ENCODE data around the gene VWA8.
"Not testable (repeated sequence)": the region's sequence is repeated elsewhere in the genome, so short reads cannot be mapped to it uniquely, and the experiment has no call there.

Gene VWA8

DNA sequence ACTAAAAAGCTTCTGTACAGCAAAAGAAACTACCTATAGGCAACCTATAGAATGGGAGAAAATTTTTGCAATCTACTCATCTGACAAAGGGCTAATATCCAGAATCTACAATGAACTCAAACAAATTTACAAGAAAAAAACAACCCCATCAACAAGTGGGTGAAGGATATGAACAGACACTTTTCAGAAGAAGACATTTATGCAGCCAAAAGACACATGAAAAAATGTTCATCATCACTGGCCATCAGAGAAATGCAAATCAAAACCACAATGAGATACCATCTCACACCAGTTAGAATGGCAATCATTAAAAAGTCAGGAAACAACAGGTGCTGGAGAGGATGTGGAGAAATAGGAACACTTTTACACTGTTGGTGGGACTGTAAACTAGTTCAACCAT lies 324.3 kb downstream of the VWA8 start:
- H3K36me3 ChIP-seq (ENCODE audit: control insufficient read depth in 4 of 4, insufficient read depth in 4 of 4, low read length in 3 of 4); H3K27me3 ChIP-seq (replicated peaks in 2 of 5; ENCODE audit: control insufficient read depth in 4 of 5, insufficient read depth in 5 of 5, low read length in 4 of 5); H3K27ac ChIP-seq (ENCODE audit: insufficient read depth in 1 of 2, low read depth in 1 of 2, low read length in 2 of 2, poor library complexity in 1 of 2, severe bottlenecking in 2 of 2); CTCF ChIA-PET; H3K4me3 ChIP-seq (ENCODE audit: control insufficient read depth in 1 of 7, extremely low read depth in 1 of 7, insufficient read depth in 4 of 7, low read depth in 2 of 7, low read length in 6 of 7); DNase-seq; H3K9me3 ChIP-seq (ENCODE audit: control extremely low read depth in 1 of 5, control insufficient read depth in 4 of 5, insufficient read depth in 2 of 5, low read depth in 1 of 5, low read length in 4 of 5); POLR2A ChIA-PET; H3K4me1 ChIP-seq (ENCODE audit: control extremely low read depth in 1 of 4, control insufficient read depth in 4 of 4, insufficient read depth in 4 of 4, low read length in 3 of 4): not testable (repeated sequence)

DNA sequence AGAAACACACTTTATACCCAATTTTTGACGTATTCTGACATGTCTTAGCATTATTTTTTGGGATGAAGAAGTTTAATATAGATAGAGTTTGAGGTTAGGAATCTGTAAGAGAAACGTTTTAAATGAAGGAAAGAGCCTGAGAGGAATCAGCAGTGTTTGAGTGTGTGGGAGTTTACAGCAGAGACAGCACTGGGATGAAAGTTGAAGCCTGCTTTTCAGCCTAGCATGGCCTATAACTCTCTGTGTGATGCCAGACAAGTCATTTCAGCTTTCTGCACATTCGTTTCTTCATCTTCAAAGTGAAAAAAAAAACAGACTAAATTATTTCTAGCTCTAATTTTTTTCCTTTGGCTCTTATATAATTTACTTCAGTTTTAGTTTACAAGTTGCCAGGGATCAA lies 326.5 kb downstream of the VWA8 start:
- no peak overlapping the region for H3K4me3 ChIP-seq (ENCODE audit: control insufficient read depth in 1 of 7, extremely low read depth in 1 of 7, insufficient read depth in 4 of 7, low read depth in 2 of 7, low read length in 6 of 7)
- H3K4me1 ChIP-seq (ENCODE audit: control extremely low read depth in 1 of 4, control insufficient read depth in 4 of 4, insufficient read depth in 4 of 4, low read length in 3 of 4), result no peaks in the 10 kb centered on the region
- H3K27me3 ChIP-seq (replicated peaks in 2 of 5; ENCODE audit: control insufficient read depth in 4 of 5, insufficient read depth in 5 of 5, low read length in 4 of 5), result no peaks in the 10 kb centered on the region
- DNase-seq, result no peak
- ChIA-PET CTCF (no interaction called here), POLR2A (no interaction called here)
- H3K9me3 ChIP-seq (ENCODE audit: control extremely low read depth in 1 of 5, control insufficient read depth in 4 of 5, insufficient read depth in 2 of 5, low read depth in 1 of 5, low read length in 4 of 5), result no peaks in the 10 kb centered on the region
- H3K27ac ChIP-seq (ENCODE audit: insufficient read depth in 1 of 2, low read depth in 1 of 2, low read length in 2 of 2, poor library complexity in 1 of 2, severe bottlenecking in 2 of 2), result no peak overlapping the region
- H3K36me3 ChIP-seq (ENCODE audit: control insufficient read depth in 4 of 4, insufficient read depth in 4 of 4, low read length in 3 of 4), result no peaks in the 10 kb centered on the region
- 89% methylated on average over 1 of the region's 3 CpGs for WGBS (ENCODE audit: insufficient coverage)

DNA sequence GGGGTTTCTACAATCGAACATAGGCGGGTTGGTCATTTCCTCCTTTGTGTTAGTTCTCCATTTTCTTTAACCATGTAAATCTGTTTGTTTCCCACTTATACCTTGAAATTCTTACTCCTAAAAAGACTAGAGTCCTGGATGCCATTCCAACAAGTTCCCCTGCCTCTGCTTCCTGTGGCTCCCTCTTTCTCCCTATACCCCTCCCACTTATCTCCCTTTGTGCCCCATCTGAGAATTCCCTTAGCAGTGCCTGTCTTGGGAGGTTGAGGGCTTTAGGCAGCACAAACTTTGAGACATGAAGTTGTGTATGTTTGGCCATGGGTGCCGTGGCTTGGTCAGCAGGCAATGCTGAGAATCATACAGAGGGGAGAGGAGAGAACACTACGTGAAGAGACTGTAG lies 327.1 kb downstream of the VWA8 start:
- H3K27me3 ChIP-seq (replicated peaks in 2 of 5; ENCODE audit: control insufficient read depth in 4 of 5, insufficient read depth in 5 of 5, low read length in 4 of 5), result no peaks in the 10 kb centered on the region
- 100% methylated on average over 1 of the region's 4 CpGs for WGBS (ENCODE audit: insufficient coverage)
- POLR2A ChIA-PET, result no interaction called here
- H3K4me1 ChIP-seq (ENCODE audit: control extremely low read depth in 1 of 4, control insufficient read depth in 4 of 4, insufficient read depth in 4 of 4, low read length in 3 of 4), result no peaks in the 10 kb centered on the region
- DNase-seq, result no peak
- CTCF ChIA-PET, result no interaction called here
- no peaks in the 10 kb centered on the region for H3K9me3 ChIP-seq (ENCODE audit: control extremely low read depth in 1 of 5, control insufficient read depth in 4 of 5, insufficient read depth in 2 of 5, low read depth in 1 of 5, low read length in 4 of 5)
- no peak overlapping the region for H3K27ac ChIP-seq (ENCODE audit: insufficient read depth in 1 of 2, low read depth in 1 of 2, low read length in 2 of 2, poor library complexity in 1 of 2, severe bottlenecking in 2 of 2)
- H3K4me3 ChIP-seq (ENCODE audit: control insufficient read depth in 1 of 7, extremely low read depth in 1 of 7, insufficient read depth in 4 of 7, low read depth in 2 of 7, low read length in 6 of 7), result no peak overlapping the region
- no peaks in the 10 kb centered on the region for H3K36me3 ChIP-seq (ENCODE audit: control insufficient read depth in 4 of 4, insufficient read depth in 4 of 4, low read length in 3 of 4)

GRCh38 chr13:41631296-41631965 lies 329.5 kb downstream of the VWA8 start:
- POLR2A ChIA-PET, result no interaction called here

DNA sequence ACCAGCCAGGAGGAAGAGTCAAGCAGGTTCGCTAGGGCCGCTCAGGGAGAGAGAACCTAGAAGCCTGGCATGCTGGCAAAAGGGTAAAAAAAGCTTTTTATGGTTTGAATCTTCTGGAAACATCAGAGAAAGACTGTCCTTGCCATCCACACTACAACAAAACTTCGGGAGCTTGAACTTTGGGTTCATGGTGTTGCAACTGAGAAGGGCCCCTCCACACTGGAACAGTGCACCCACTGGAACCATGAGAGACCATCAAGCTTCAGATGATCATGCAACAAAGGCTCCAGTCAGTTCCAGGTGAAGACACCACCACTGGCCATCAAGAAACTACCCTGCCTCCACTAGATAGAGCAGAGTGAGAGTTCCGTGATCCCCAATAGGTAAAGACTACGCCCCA lies 333.5 kb downstream of the VWA8 start:
- Histone ChIP-seq H3K36me3 (ENCODE audit: control insufficient read depth in 4 of 4, insufficient read depth in 4 of 4, low read length in 3 of 4) (no peaks in the 10 kb centered on the region), H3K9me3 (ENCODE audit: control extremely low read depth in 1 of 5, control insufficient read depth in 4 of 5, insufficient read depth in 2 of 5, low read depth in 1 of 5, low read length in 4 of 5) (peaks cover 0 to 3% (median 0%) of the 10 kb centered on the region in 5 experiments), H3K4me1 (ENCODE audit: control extremely low read depth in 1 of 4, control insufficient read depth in 4 of 4, insufficient read depth in 4 of 4, low read length in 3 of 4) (no peaks in the 10 kb centered on the region), H3K4me3 (ENCODE audit: control insufficient read depth in 1 of 7, extremely low read depth in 1 of 7, insufficient read depth in 4 of 7, low read depth in 2 of 7, low read length in 6 of 7) (no peak overlapping the region), H3K27ac (ENCODE audit: insufficient read depth in 1 of 2, low read depth in 1 of 2, low read length in 2 of 2, poor library complexity in 1 of 2, severe bottlenecking in 2 of 2) (no peak overlapping the region), H3K27me3 (replicated peaks in 2 of 5; ENCODE audit: control insufficient read depth in 4 of 5, insufficient read depth in 5 of 5, low read length in 4 of 5) (no peaks in the 10 kb centered on the region)
- ChIA-PET CTCF (no interaction called here), POLR2A (no interaction called here)
- DNase-seq, result no peak
- 100% methylated on average over 1 of the region's 5 CpGs for WGBS (ENCODE audit: insufficient coverage)

More at GRCh38 chr13:41631296-41631965, 329.5 kb downstream of the VWA8 start:
- Histone ChIP-seq H3K36me3 (ENCODE audit: control insufficient read depth in 4 of 4, insufficient read depth in 4 of 4, low read length in 3 of 4) (no peaks in the 10 kb centered on the region), H3K27ac (ENCODE audit: insufficient read depth in 1 of 2, low read depth in 1 of 2, low read length in 2 of 2, poor library complexity in 1 of 2, severe bottlenecking in 2 of 2) (no peak overlapping the region), H3K4me1 (ENCODE audit: control extremely low read depth in 1 of 4, control insufficient read depth in 4 of 4, insufficient read depth in 4 of 4, low read length in 3 of 4) (no peaks in the 10 kb centered on the region), H3K4me3 (ENCODE audit: control insufficient read depth in 1 of 7, extremely low read depth in 1 of 7, insufficient read depth in 4 of 7, low read depth in 2 of 7, low read length in 6 of 7) (no peak overlapping the region), H3K27me3 (replicated peaks in 2 of 5; ENCODE audit: control insufficient read depth in 4 of 5, insufficient read depth in 5 of 5, low read length in 4 of 5) (no peaks in the 10 kb centered on the region), H3K9me3 (ENCODE audit: control extremely low read depth in 1 of 5, control insufficient read depth in 4 of 5, insufficient read depth in 2 of 5, low read depth in 1 of 5, low read length in 4 of 5) (peaks cover 0 to 1% (median 0%) of the 10 kb centered on the region in 5 experiments)
- CTCF ChIA-PET, result interaction anchor here (1.0 kb wide), 1 partner anchor 22 kb away, joined by 3 read pairs; no protein-coding TSS in a partner anchor
- no peak for DNase-seq
- WGBS (ENCODE audit: insufficient coverage), result 100% methylated on average over 3 of the region's 5 CpGs

DNA sequence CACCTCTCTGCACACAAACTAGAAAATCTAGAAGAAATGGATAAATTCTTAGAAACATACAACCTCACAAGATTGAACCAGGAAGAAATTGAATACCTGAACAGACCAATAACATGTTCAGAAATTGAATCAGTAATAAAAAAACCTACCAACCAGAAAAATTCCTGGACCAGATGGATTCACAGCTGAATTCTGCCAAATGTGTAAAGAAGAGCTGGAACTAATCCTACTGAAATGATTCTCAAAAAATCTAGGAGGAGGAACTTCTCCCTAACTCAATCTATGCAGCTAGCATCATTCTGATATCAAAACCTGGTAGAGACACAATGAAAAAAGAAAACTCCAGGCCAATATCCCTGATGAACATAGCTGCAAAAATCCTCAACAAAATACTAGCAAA lies 336.9 kb downstream of the VWA8 start:
- no peak overlapping the region for H3K4me3 ChIP-seq (ENCODE audit: control insufficient read depth in 1 of 7, extremely low read depth in 1 of 7, insufficient read depth in 4 of 7, low read depth in 2 of 7, low read length in 6 of 7)
- no peaks in the 10 kb centered on the region for H3K36me3 ChIP-seq (ENCODE audit: control insufficient read depth in 4 of 4, insufficient read depth in 4 of 4, low read length in 3 of 4)
- H3K27ac ChIP-seq (ENCODE audit: insufficient read depth in 1 of 2, low read depth in 1 of 2, low read length in 2 of 2, poor library complexity in 1 of 2, severe bottlenecking in 2 of 2), result no peak overlapping the region
- H3K9me3 ChIP-seq (ENCODE audit: control extremely low read depth in 1 of 5, control insufficient read depth in 4 of 5, insufficient read depth in 2 of 5, low read depth in 1 of 5, low read length in 4 of 5), result peaks cover 0 to 3% (median 0%) of the 10 kb centered on the region in 5 experiments
- CTCF ChIA-PET, result no interaction called here
- no peak for DNase-seq
- POLR2A ChIA-PET, result no interaction called here
- no peaks in the 10 kb centered on the region for H3K4me1 ChIP-seq (ENCODE audit: control extremely low read depth in 1 of 4, control insufficient read depth in 4 of 4, insufficient read depth in 4 of 4, low read length in 3 of 4)
- no peaks in the 10 kb centered on the region for H3K27me3 ChIP-seq (replicated peaks in 2 of 5; ENCODE audit: control insufficient read depth in 4 of 5, insufficient read depth in 5 of 5, low read length in 4 of 5)

DNA sequence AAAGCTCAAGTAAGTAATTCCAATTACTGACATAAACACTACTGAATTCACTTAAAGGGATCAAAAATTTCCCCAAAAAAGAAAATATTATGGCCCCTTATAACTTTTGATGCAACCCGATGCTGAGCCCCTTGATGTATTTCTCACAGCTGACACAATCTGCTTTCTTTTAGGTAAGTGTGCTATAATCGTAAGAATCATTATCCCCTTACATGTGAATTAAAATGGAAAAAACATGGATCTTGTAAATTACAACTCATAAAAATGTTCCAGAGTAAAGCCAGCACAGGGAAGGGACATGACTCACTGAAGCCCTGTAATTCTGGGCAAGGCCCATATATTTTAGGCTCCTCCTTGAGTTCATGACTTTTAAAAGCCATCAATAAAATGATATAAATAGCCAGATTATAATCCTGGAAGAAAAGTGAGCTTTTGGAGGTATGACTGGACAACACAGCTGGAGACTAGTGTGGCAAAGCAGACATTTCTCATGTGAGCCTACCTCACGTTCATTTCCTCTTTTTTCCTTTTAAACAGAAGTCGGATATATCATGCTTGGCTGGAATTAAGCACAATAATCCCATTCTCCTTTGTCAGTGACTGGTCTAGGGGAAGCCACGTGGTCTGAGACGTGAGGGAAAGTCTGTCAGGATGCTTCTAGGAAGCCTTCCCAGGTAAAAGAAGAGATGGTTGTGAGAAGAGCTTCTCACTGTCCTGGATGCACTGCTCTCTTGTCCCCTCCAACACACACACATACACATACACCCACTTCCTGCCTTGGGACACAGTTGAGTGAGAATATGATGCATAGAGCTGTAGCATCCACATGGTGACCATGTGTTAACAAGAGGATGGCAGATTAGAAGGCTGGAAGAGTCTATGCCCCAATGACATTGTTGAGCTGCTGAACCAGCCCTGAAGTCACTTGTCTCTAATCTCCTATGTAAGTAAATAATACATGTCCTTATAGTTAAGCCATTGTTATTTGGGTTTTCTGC lies 338.2 kb downstream of the VWA8 start:
- Histone ChIP-seq H3K9me3 (ENCODE audit: control extremely low read depth in 1 of 5, control insufficient read depth in 4 of 5, insufficient read depth in 2 of 5, low read depth in 1 of 5, low read length in 4 of 5) (peaks cover 0 to 3% (median 0%) of the 10 kb centered on the region in 5 experiments), H3K36me3 (ENCODE audit: control insufficient read depth in 4 of 4, insufficient read depth in 4 of 4, low read length in 3 of 4) (no peaks in the 10 kb centered on the region), H3K4me1 (ENCODE audit: control extremely low read depth in 1 of 4, control insufficient read depth in 4 of 4, insufficient read depth in 4 of 4, low read length in 3 of 4) (no peaks in the 10 kb centered on the region), H3K27me3 (replicated peaks in 2 of 5; ENCODE audit: control insufficient read depth in 4 of 5, insufficient read depth in 5 of 5, low read length in 4 of 5) (no peaks in the 10 kb centered on the region), H3K27ac (ENCODE audit: insufficient read depth in 1 of 2, low read depth in 1 of 2, low read length in 2 of 2, poor library complexity in 1 of 2, severe bottlenecking in 2 of 2) (no peak overlapping the region), H3K4me3 (ENCODE audit: control insufficient read depth in 1 of 7, extremely low read depth in 1 of 7, insufficient read depth in 4 of 7, low read depth in 2 of 7, low read length in 6 of 7) (no peak overlapping the region)
- POLR2A ChIA-PET, result no interaction called here
- CTCF ChIA-PET, result interaction anchor here (1.1 kb wide), 1 partner anchor 163 kb away, joined by 3 read pairs; no protein-coding TSS in a partner anchor
- WGBS (ENCODE audit: insufficient coverage), result 100% methylated on average over 4 of the region's 6 CpGs
- DNase-seq, result no peak

Measured in common myeloid progenitor, CD34-positive (primary cell).